Neural progenitor cell (in vitro differentiated cells): ENCODE data around the gene EPHB6. TPM values are rescaled to one million over a fixed set of nuclear protein-coding genes. Genes with fewer than 3 reads are reported as not detected.
A peak's percentile ranks its signal among the peaks of the same experiment; 100 is the strongest.

Source experiments
- DNase-seq: peaks from one replicate; pipeline ENCODE4 v3.0.0-alpha.2; 2016; ENCODE audit warnings: low spot score
- H2AFZ ChIP-seq: fragments of 200-600 bp; sonication (generic); replicated peaks from 2 replicates; pipeline ENCODE4 v1.6.1; 2016; ENCODE audit warnings: antibody characterized with exemption
- H3F3A ChIP-seq: fragments of 200-600 bp; sonication (generic); 2 replicates; pipeline ENCODE4 v1.6.1; 2016; ENCODE audit warnings: antibody characterized with exemption, low read depth
- H3K27ac ChIP-seq: fragments of 200-600 bp; sonication (generic); 2 replicates; pipeline ENCODE4 v1.5.1; 2016; ENCODE audit warnings: mild to moderate bottlenecking
- H3K27me3 ChIP-seq: fragments of 200-600 bp; sonication (generic); 2 replicates; pipeline ENCODE4 v1.6.1; 2016; ENCODE audit warnings: mild to moderate bottlenecking, moderate library complexity
- H3K36me3 ChIP-seq: fragments of 200-600 bp; sonication (generic); 2 replicates; pipeline ENCODE4 v1.5.1; 2016
- H3K4me1 ChIP-seq: fragments of 200-600 bp; sonication (generic); 2 replicates; pipeline ENCODE4 v1.6.1; 2016; ENCODE audit warnings: mixed run types
- H3K4me2 ChIP-seq: fragments of 200-600 bp; sonication (generic); 2 replicates; pipeline ENCODE4 v1.6.1; 2016
- H3K4me3 ChIP-seq: fragments of 200-600 bp; sonication (generic); 2 replicates; pipeline ENCODE4 v1.5.1; 2016
- H3K79me2 ChIP-seq: fragments of 200-600 bp; sonication (generic); 2 replicates; pipeline ENCODE4 v1.6.1; 2016; ENCODE audit warnings: low read depth
- H3K9ac ChIP-seq: fragments of 200-600 bp; sonication (generic); 2 replicates; pipeline ENCODE4 v1.6.1; 2016
- H3K9me3 ChIP-seq: fragments of 200-600 bp; sonication (generic); 2 replicates; pipeline ENCODE4 v1.5.1; 2016; ENCODE audit warnings: low read depth
- H4K20me1 ChIP-seq: fragments of 200-600 bp; sonication (generic); 2 replicates; pipeline ENCODE4 v1.6.1; 2016; ENCODE audit warnings: low read depth
- H3K27ac Mint-ChIP-seq: 3 replicates; pipeline ENCODE4 v1.8.0; 2021; ENCODE audit warnings: mixed read lengths
- H3K27me3 Mint-ChIP-seq: 2 replicates; pipeline ENCODE4 v1.8.0; 2022; ENCODE audit warnings: low read depth, mild to moderate bottlenecking, inconsistent platforms, moderate library complexity, mixed read lengths; ENCODE audit not compliant: insufficient read depth
- H3K36me3 Mint-ChIP-seq: 3 replicates; pipeline ENCODE4 v1.8.0; 2021; ENCODE audit warnings: mixed read lengths
- H3K4me1 Mint-ChIP-seq: 3 replicates; pipeline ENCODE4 v1.8.0; 2021; ENCODE audit warnings: mixed read lengths
- H3K4me3 Mint-ChIP-seq: 3 replicates; pipeline ENCODE4 v1.8.0; 2021; ENCODE audit warnings: mild to moderate bottlenecking, moderate library complexity, mixed read lengths
- H3K9me3 Mint-ChIP-seq: 3 replicates; pipeline ENCODE4 v1.8.0; 2020; ENCODE audit warnings: mixed read lengths
- CTCF ChIP-seq: fragments of 200-600 bp; sonication (generic); IDR thresholded peaks from 2 replicates; pipeline ENCODE4 v1.5.1; 2017; ENCODE audit warnings: antibody characterized with exemption, mild to moderate bottlenecking
- EZH2 ChIP-seq: fragments of 200-600 bp; sonication (generic); IDR thresholded peaks from 2 replicates; pipeline ENCODE4 v1.6.1; 2017; ENCODE audit warnings: antibody characterized with exemption, mild to moderate bottlenecking, moderate library complexity
- EZH2phosphoT487 ChIP-seq: fragments of 200-600 bp; sonication (generic); IDR thresholded peaks from 2 replicates; pipeline ENCODE4 v1.6.1; 2017; ENCODE audit warnings: antibody characterized with exemption
- total RNA-seq: library from RNA; depleted of rRNA; stranded (reverse); fragments of >200 nt; gene quantifications from 2 replicates; pipeline ENCODE4 v1.2.3, GENCODE V29; 2015; ENCODE audit warnings: low replicate concordance

Gene EPHB6
- total RNA-seq, 1 donor from 2014 or later, result 4.8 TPM

GRCh38 chr7:142891490-142892082 lies 36.7 kb downstream of the EPHB6 start:
- Histone ChIP-seq H4K20me1 (no peaks in the 10 kb centered on the region), H3K4me2 (no peak overlapping the region), H3K27ac (no peak overlapping the region), H3K4me3 (no peak overlapping the region), H3F3A (no peaks in the 10 kb centered on the region), H2AFZ (no peak overlapping the region), H3K9me3 (no peaks in the 10 kb centered on the region), H3K4me1 (no peaks in the 10 kb centered on the region), H3K27me3 (no peaks in the 10 kb centered on the region), H3K79me2 (no peaks in the 10 kb centered on the region), H3K9ac (no peak overlapping the region), H3K36me3 (no peaks in the 10 kb centered on the region)
- peaks cover 16% of the 10 kb centered on the region for H3K27me3 Mint-ChIP-seq
- no peaks in the 10 kb centered on the region for H3K36me3 Mint-ChIP-seq
- DNase-seq, result no peak
- no peak overlapping the region for H3K4me3 Mint-ChIP-seq
- H3K9me3 Mint-ChIP-seq, result peaks cover 5% of the 10 kb centered on the region
- no peak overlapping the region for H3K27ac Mint-ChIP-seq
- H3K4me1 Mint-ChIP-seq, result peaks cover 15% of the 10 kb centered on the region
- TF ChIP-seq EZH2 (no peak), EZH2phosphoT487 (no peak), CTCF (no peak)

DNA sequence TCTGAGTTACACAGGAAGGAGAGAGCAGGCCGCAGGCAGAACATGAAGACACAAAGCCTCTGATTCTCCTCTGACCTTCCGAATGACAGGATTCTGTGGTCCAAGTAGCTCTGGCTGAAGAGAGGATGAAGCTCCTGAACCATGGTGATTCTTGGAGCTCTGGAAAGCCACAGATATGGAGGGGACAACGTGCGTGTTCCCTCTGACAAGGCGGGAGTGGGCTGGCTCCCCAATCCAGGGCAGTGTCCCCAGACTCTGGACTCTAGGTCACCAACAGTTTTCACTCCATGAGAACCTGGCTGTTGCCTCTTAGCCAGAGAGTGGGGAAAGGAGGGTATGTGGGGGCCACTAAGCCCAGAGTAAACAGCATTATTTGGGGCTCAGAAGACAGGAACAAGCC lies 38.1 kb downstream of the EPHB6 start:
- Histone ChIP-seq H3K27me3 (no peaks in the 10 kb centered on the region), H3K4me2 (no peak overlapping the region), H3K4me1 (no peaks in the 10 kb centered on the region), H3K9ac (no peak overlapping the region), H3K4me3 (no peak overlapping the region), H3F3A (no peaks in the 10 kb centered on the region), H2AFZ (peak overlapping the region; percentile 24), H3K27ac (no peak overlapping the region), H3K36me3 (no peaks in the 10 kb centered on the region), H4K20me1 (no peaks in the 10 kb centered on the region), H3K79me2 (no peaks in the 10 kb centered on the region), H3K9me3 (no peaks in the 10 kb centered on the region)
- no peak for TF ChIP-seq EZH2phosphoT487
- no peak for TF ChIP-seq EZH2
- no peak for TF ChIP-seq CTCF
- Mint-ChIP-seq H3K27ac (no peak overlapping the region), H3K27me3 (peaks cover 15% of the 10 kb centered on the region), H3K9me3 (peaks cover 5% of the 10 kb centered on the region), H3K4me3 (no peak overlapping the region), H3K4me1 (peaks cover 11% of the 10 kb centered on the region), H3K36me3 (no peaks in the 10 kb centered on the region)
- no peak for DNase-seq

GRCh38 chr7:142894112-142894984 lies 39.5 kb downstream of the EPHB6 start:
- Histone ChIP-seq H3K27ac (no peak overlapping the region), H3K79me2 (no peaks in the 10 kb centered on the region), H3F3A (no peaks in the 10 kb centered on the region), H4K20me1 (no peaks in the 10 kb centered on the region), H3K4me2 (no peak overlapping the region), H3K4me1 (no peaks in the 10 kb centered on the region), H2AFZ (no peak overlapping the region), H3K36me3 (no peaks in the 10 kb centered on the region), H3K9me3 (no peaks in the 10 kb centered on the region), H3K9ac (no peak overlapping the region), H3K27me3 (no peaks in the 10 kb centered on the region), H3K4me3 (no peak overlapping the region)
- Mint-ChIP-seq H3K36me3 (no peaks in the 10 kb centered on the region), H3K9me3 (peaks cover 5% of the 10 kb centered on the region), H3K4me1 (peaks cover 10% of the 10 kb centered on the region), H3K27ac (no peak overlapping the region), H3K27me3 (peaks cover 15% of the 10 kb centered on the region), H3K4me3 (no peak overlapping the region)
- no peak for TF ChIP-seq EZH2phosphoT487
- no peak for TF ChIP-seq CTCF
- no peak for TF ChIP-seq EZH2
- no peak for DNase-seq
